HFFc6 (cell line): ENCODE measurements around the gene TRIM41. TPM values are rescaled to one million over a fixed set of nuclear protein-coding genes. Genes with fewer than 3 reads are reported as not detected.

Experiments
- DNase-seq: peaks from one replicate; pipeline ENCODE4 v3.0.0-alpha.2; 2018
- H3K27ac Mint-ChIP-seq: 2 replicates; pipeline ENCODE4 v1.8.0; 2020; ENCODE audit warnings: mild to moderate bottlenecking, mixed read lengths
- H3K27me3 Mint-ChIP-seq: 2 replicates; pipeline ENCODE4 v1.8.0; 2021; ENCODE audit warnings: mild to moderate bottlenecking, moderate library complexity, mixed read lengths; ENCODE audit not compliant: insufficient read depth
- H3K36me3 Mint-ChIP-seq: 2 replicates; pipeline ENCODE4 v1.8.0; 2021; ENCODE audit warnings: low read depth, mixed read lengths
- H3K4me1 Mint-ChIP-seq: 2 replicates; pipeline ENCODE4 v1.8.0; 2020; ENCODE audit warnings: low read depth, mixed read lengths
- H3K4me3 Mint-ChIP-seq: 2 replicates; pipeline ENCODE4 v1.8.0; 2020; ENCODE audit warnings: mild to moderate bottlenecking, moderate library complexity, mixed read lengths
- H3K9me3 Mint-ChIP-seq: 2 replicates; pipeline ENCODE4 v1.8.0; 2020; ENCODE audit warnings: mild to moderate bottlenecking, mixed read lengths
- CTCF ChIP-seq: fragments of 200-600 bp; sonication (generic); IDR thresholded peaks from 2 replicates; pipeline ENCODE4 v1.5.0; 2021; ENCODE audit warnings: antibody characterized with exemption, mild to moderate bottlenecking
- total RNA-seq, 6 experiments: library from RNA; stranded (reverse); fragmentation: NEBNext Ultra II Directional; extraction: Animal tissue kit (Norgen Biotek cat#: 25700); gene quantifications; 2 replicates in 1 of 6; 3 replicates in 5 of 6; pipeline ENCODE4 v1.2.3, GENCODE V29; 2021

The TRIM41 gene
- total RNA-seq, 6 experiments from 2014 or later = 20.3 to 24.0 (median 22.5) TPM

- H3K27me3 Mint-ChIP-seq = peaks cover 19% of the 10 kb centered on the region
- H3K36me3 Mint-ChIP-seq = no peaks in the 10 kb centered on the region
- peak overlapping the region; percentile 83 for H3K27ac Mint-ChIP-seq
- H3K9me3 Mint-ChIP-seq = peaks cover 5% of the 10 kb centered on the region
- TF ChIP-seq CTCF = peak; percentile 70
- peak; percentile 87 for DNase-seq
- H3K4me1 Mint-ChIP-seq = peaks cover 46% of the 10 kb centered on the region
- H3K4me3 Mint-ChIP-seq = peak overlapping the region; percentile 99
Measured at GRCh38 chr5:181187500-181188213, 35.4 kb upstream of the TRIM41 start.

DNA sequence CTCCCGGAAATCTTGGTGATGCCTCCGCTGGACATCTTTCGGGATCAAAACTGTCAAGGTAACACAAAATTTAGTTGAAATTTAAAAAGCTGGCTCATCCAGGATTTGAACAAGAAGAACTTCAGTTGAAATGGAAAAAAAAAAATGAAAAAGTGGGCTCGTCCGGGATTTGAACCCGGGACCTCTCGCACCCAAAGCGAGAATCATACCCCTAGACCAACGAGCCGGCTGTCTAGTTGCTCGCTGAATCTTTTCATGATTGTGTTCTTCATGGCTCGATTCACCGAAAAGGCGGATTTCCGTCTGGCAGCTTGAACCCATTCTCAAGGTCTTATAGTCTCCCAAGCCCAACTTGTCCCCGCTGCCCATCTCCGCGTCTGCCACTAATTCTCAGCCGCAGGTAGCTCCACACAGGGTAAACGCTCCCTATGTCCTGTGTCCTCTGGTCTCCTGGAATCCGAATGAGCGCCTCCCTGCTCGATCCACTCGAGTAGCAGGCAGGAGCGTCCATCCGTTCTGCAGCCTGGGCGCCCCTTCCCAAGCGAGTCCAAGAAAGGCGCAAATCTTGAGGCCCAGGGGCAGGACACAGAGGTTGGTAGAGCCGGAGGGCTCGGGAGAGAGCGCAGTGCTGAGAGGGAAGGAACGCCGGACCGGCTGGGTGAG, 34.2 kb upstream of the TRIM41 start:
- peak; percentile 59 for DNase-seq
- peak overlapping the region; percentile 99 for H3K4me3 Mint-ChIP-seq
- peak overlapping the region; percentile 83 for H3K27ac Mint-ChIP-seq
- TF ChIP-seq CTCF = no peak
- H3K27me3 Mint-ChIP-seq = peaks cover 19% of the 10 kb centered on the region
- H3K36me3 Mint-ChIP-seq = no peaks in the 10 kb centered on the region
- H3K4me1 Mint-ChIP-seq = peaks cover 47% of the 10 kb centered on the region
- H3K9me3 Mint-ChIP-seq = peaks cover 5% of the 10 kb centered on the region

DNA sequence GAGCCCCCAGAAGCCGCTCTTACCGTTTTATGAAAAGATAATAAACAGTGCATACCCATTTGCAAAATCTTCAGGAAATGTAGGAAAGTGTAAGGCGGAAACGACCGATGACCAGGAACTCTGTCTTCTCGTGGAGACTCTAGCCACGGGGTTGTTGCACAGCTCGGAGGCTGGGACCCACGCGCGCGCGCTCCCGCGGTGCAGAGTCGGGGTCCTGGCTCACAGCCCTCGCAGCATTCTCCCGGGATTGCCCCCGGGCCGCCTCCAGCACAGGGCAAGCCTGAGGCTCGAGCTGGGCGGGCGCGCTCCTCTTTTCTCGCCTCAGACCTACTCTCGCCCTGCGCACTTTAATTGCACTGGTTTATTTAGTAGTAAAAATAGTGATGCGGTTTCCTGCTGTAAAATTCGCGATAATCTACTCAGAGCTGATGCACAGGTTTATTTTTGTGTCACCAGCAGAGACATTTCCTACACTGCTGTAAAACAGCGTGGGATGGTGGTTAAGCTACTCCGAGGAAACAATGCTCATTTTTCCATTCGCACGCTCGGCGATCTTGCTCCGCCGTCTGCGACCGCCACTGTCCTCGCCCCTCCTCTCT, 33.6 kb upstream of the TRIM41 start:
- no peaks in the 10 kb centered on the region for H3K36me3 Mint-ChIP-seq
- peaks cover 19% of the 10 kb centered on the region for H3K27me3 Mint-ChIP-seq
- H3K9me3 Mint-ChIP-seq = peaks cover 5% of the 10 kb centered on the region
- peak; percentile 64 for DNase-seq
- peak overlapping the region; percentile 83 for H3K27ac Mint-ChIP-seq
- peaks cover 42% of the 10 kb centered on the region for H3K4me1 Mint-ChIP-seq
- TF ChIP-seq CTCF = no peak
- H3K4me3 Mint-ChIP-seq = peak overlapping the region; percentile 99

DNA sequence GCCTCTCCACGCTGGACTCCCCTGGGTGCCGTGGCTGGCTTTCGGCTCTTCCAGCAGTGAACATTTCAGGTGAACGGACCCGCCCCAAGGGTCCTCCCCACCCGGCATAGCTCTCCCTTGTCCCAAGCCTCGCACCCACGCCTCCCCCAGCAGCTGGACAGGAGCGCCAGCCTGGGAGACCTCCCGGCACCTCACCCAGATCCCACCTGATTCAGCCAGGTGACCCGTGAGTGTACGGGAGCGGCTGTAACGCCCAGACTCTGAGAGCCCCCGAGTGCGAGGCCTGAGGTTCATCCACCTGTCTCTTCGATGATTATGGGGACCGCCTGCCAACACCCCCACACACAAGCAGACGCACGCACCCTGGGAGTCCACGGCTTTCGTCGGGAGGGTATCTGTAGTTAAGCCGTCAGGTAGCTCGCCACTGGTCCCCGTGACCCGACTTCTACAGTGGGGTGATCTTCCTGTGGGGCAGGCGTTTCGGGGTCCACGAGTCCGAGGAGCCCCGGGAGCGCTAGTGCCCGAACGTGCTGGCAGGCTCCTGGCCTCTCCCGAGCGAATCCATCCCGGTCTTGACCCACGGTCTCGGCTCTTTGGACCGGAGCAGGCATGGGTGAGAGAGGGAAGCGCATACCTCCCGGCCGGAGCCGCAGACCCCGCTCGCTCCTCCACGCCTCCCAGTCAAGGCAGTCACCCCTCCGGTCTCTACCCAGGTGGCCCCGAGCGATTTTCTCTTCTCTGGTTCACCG, 32.9 kb upstream of the TRIM41 start:
- H3K4me3 Mint-ChIP-seq = peak overlapping the region; percentile 99
- no peak for TF ChIP-seq CTCF
- H3K36me3 Mint-ChIP-seq = no peaks in the 10 kb centered on the region
- peaks cover 19% of the 10 kb centered on the region for H3K27me3 Mint-ChIP-seq
- peaks cover 5% of the 10 kb centered on the region for H3K9me3 Mint-ChIP-seq
- peak overlapping the region; percentile 24; the same call in 1 of the 2 replicates for H3K27ac Mint-ChIP-seq
- DNase-seq = no peak
- peaks cover 39% of the 10 kb centered on the region for H3K4me1 Mint-ChIP-seq

- no peaks in the 10 kb centered on the region for H3K36me3 Mint-ChIP-seq
- peak; percentile 63 for TF ChIP-seq CTCF
Measured at GRCh38 chr5:181190711-181191525, 32.2 kb upstream of the TRIM41 start.

More at GRCh38 chr5:181190711-181191525, 32.2 kb upstream of the TRIM41 start:
- peaks cover 19% of the 10 kb centered on the region for H3K27me3 Mint-ChIP-seq
- peaks cover 37% of the 10 kb centered on the region for H3K4me1 Mint-ChIP-seq
- H3K27ac Mint-ChIP-seq = peak overlapping the region; percentile 94
- peak overlapping the region; percentile 99 for H3K4me3 Mint-ChIP-seq
- DNase-seq = no peak
- H3K9me3 Mint-ChIP-seq = peaks cover 5% of the 10 kb centered on the region
